Central memory CD4-positive, alpha-beta T cell (primary cell): Measurements from ENCODE around the gene RAB43.
A peak's percentile ranks its signal among the peaks of the same experiment; 100 is the strongest.

Experiments
- DNase-seq: peaks from one replicate; pipeline ENCODE4 v3.0.0; 2022

The RAB43 gene

GRCh38 chr3:129060276-129061022 lies 61.2 kb downstream of the RAB43 start, which contains the start of gene GP9:
TSS of gene GP9 (plus strand) at chr3:129060779. CDS start at chr3:129061740, 961 bp downstream.
- no peak for DNase-seq

DNA sequence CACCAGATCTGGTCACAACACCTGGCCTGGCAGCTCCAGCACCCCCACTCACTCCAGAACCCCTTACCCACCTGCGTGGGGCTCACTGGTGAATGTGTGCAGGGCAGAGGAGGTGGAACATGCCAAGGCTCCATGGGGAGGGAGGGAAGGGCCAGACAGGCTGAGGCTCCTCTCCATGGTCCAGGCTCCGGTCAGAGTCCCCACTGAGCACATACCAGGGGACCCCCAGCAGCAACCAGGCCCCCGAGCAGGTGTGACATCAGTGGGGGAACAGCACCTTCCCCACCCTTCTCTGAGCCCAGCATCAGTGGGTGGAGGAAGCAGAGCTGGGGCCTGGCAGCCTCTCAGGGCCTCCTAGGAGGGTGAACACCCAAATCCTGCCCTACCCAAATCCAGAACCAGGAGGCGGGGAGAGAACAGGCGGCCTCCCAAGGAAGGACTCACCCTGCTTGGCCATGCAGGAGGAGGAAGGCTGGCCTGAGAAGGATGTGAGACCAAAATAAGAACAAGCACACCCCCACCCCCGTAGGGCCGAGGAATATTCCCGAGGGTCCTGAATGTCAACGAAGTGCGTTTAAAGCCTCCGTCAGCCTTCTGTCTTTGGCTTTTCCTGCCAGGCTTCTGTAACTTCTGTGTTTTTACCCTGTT lies 62.2 kb downstream of the RAB43 start:
- no peak for DNase-seq

DNA sequence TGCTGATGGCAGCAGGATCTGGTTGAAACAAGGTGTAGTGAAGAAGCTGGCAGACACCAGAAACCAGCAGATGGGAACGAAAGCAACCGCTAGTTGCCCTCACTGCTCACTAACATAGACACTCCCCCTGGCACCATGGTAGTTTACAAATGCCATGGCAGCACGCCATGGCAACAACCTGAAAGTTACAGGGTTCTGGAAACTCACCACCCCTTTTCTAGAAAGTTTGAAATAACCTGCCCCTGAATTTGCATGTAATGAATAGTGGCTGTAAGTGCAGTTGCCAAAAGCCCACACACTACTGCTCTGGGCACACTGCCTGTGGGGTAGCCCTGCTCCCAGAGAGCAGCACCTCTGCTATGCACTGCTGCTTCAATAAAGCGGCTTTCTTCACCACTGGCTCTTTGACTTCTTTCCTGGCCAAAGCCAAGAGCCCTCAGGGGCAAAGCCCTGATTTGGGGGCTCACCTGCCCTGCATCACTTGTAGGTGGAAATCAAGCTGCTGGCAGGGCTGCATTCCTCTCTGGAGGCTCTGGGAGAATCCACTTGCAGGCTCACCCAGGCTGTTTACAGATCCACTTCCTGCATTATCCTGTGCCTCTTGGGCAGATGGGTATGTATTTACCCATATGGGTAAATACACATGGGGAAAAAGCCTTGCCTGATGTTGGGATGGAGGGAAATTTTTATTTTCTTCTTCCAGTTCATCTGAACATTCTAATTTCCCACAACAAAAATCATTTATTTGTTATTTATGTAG lies 63.0 kb downstream of the RAB43 start:
- peak; percentile 32 for DNase-seq

GRCh38 chr3:129057249-129057648 lies 64.4 kb downstream of the RAB43 start:
- no peak for DNase-seq

GRCh38 chr3:129056451-129057173 lies 65.0 kb downstream of the RAB43 start:
- no peak for DNase-seq

DNA sequence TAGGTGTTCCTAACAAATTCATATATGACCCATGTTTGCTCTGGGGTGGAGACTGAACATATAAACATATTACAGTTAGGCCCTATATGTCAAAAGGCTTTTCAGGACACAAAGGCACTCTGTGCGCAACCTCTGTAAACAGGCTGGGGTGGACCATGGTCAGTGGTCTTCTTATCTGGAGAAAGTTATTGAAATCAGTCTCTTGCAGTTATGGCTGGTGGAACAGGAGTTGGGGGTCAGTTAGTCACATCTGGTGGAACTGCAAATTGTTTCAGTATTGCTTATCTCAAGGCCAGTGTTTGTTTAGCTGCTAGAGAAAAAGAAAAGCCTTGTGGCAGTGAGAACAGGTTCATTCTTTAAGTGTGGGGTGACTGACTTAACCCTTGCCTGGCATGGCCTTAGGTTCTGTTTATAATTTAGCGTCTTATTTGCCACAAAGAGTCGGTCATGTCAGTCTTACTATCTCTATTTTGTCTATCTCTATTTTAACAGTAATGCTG lies 66.9 kb downstream of the RAB43 start:
- no peak for DNase-seq

GRCh38 chr3:129052675-129053074 lies 68.9 kb downstream of the RAB43 start:
- DNase-seq = no peak

GRCh38 chr3:129051871-129052340 lies 69.7 kb downstream of the RAB43 start:
- DNase-seq = no peak

DNA sequence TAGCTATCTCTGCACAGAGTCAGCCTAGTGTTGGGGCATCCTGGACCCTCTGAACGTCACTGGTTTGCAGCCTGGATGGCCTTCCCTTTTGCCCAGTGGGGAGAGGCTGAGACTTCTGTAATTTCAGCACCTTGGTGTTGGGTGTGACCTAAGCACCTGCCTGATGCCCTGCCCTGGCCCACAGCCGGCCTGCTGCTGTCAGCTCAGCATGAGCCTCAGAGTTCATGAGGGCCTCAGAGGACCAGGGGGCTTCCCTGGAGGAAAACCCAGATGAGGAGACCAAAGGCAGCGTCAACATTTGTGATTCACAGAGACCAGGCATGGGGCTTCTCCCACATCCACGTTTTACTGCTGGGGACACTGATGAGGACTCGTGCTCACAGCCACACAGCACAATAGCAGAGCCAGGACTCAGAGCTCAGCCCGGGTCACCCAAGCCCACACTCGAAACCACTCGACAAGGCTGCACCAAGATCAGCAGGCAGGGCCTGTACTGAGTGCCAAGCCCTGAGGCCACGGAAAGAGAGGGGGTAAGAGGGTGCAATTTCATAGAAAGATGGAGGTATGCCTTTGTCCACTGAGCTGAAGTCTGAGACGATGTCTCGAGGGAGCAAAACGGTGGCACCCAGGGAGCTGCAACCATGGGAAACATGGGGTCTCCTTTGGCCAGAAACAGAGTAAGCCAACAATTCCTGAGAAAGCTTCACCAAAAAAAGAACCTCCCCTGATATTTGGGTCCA lies 70.9 kb downstream of the RAB43 start:
- no peak for DNase-seq

- DNase-seq = no peak
Measured at GRCh38 chr3:129047553-129047839, 74.1 kb downstream of the RAB43 start.

DNA sequence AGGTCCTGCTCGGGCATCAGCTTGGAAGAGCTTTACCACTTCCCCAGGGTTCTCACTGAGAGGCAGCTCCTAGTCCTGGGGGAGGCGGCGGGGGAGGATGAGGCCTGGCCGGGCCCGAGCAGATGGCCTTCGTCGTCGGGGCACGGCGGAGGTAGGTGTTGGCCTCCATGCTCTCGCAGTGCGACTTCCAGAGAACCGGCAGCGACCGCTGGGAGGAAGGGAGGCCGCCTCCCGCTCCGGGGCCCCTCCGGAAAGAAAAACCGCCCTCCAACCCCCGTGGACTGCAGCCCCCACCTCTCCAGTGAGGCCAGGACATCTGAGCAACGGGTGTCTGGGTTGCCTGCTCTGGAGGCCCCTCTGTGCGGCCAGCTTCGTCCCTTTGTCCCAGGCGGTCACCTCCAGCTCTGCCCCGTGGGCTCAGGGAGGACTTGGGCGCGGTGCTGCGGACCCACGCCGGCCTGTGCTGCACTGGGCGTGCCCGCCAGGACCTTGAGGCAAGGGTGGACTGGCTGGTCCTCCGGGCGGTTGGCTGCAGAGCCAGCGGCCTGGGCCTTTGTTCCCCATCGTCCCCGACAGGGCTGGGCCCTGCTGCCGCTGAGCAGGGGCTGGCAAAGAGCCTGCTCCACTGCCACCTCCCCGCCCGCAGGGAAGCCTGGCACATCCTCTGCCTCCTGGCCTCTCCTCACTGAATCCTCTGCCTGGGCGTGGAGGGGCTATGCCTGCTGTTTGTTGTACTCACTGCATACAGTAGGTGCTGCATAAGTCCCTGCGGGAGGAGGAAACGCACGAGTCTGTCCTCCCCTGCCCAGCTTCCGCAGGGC lies 74.7 kb downstream of the RAB43 start:
- no peak for DNase-seq

- DNase-seq = no peak
Measured at GRCh38 chr3:129046037-129046731, 75.4 kb downstream of the RAB43 start.

DNA sequence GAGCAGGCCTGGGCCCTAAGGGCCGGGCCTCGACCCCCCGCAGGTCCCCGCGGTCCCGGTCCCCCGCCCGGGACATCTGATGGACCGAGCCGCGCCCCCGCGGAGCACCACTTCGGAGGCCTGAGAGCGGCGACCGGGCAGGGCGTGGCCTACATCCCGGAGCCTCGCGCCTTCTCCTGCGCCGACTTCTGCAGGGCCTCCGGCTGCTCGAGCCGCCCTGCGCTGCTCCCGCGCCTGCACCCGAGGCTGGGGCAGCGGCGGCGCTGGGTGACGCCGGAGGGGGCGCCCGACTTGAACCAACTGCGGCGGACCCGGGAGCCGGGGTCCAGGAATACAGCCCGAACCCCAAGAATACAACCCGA lies 75.9 kb downstream of the RAB43 start:
- DNase-seq = peak; percentile 17

- DNase-seq = no peak
Measured at GRCh38 chr3:129040579-129041300, 80.9 kb downstream of the RAB43 start.

DNA sequence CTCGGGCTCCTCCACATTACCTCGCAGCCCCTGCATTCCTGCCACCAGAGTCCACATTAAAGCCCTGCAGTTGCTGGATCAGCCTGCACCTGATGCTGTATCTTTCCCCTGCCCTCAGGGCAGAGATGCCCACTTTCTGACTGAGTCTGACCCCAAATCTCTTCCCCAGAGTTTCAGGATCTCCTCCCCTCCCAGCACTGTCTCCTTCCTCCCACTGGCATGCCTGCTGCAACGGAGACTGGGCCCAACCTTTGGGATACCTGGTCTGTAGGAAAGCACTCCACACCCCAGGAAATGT lies 81.6 kb downstream of the RAB43 start:
- no peak for DNase-seq

GRCh38 chr3:129039271-129040038 lies 82.1 kb downstream of the RAB43 start:
- no peak for DNase-seq

DNA sequence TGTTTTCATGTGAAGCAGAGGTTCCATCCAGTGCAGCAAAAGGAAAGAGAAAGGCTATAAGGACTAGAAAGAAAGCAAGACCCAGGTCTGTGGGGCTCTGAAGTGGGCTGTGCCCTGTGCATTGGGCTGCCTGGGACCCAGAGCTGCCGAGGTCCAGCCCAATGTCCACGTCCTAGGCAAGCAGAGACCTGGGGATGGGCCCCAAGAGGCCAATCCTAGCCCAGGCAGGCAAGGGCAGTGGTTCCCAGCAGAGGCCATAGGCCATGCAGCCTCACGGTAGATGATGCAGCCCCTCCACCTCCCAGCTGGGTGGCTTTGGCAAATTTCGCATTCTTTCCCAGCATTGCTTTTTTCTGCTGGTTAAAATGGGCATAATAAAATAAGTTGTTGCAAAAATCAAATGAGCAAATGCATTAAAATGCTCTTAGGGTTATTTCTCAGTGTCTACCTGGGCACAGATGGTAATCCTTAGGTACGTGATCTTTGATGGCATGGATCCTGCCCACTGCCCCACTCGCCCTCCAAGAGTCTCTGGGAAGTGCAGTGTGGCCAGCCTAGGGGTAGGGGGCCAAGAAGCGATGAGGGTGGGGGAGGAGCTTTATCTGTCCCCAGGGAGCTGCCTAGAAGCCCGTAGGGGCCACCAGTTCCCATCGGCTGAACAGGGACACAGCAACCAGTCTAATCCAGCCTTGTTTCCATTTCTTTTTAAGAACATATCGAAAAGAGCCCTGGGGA lies 83.3 kb downstream of the RAB43 start:
- DNase-seq = no peak
